Activated naive CD8-positive, alpha-beta T cell treated with anti-CD3 and anti-CD28 coated beads for 36 hours (primary cell): ENCODE data around the gene LRRC51. TPM values are rescaled to one million over a fixed set of nuclear protein-coding genes. Genes with fewer than 3 reads are reported as not detected.

Source experiments
- DNase-seq: peaks from one replicate; pipeline ENCODE4 v3.0.0; 2021
- H3K27ac Mint-ChIP-seq: one replicate; pipeline ENCODE4 v1.8.0; 2022; ENCODE audit warnings: mild to moderate bottlenecking, moderate library complexity, mixed read lengths
- H3K27me3 Mint-ChIP-seq: one replicate; pipeline ENCODE4 v1.8.0; 2022; ENCODE audit warnings: mild to moderate bottlenecking, mixed read lengths
- H3K36me3 Mint-ChIP-seq: one replicate; pipeline ENCODE4 v1.8.0; 2021; ENCODE audit warnings: mild to moderate bottlenecking, mixed read lengths
- H3K4me1 Mint-ChIP-seq: one replicate; pipeline ENCODE4 v1.8.0; 2021; ENCODE audit warnings: mixed read lengths
- H3K4me3 Mint-ChIP-seq: one replicate; pipeline ENCODE4 v1.8.0; 2022; ENCODE audit warnings: mild to moderate bottlenecking, moderate library complexity, mixed read lengths
- H3K9me3 Mint-ChIP-seq: one replicate; pipeline ENCODE4 v1.8.0; 2022; ENCODE audit warnings: mixed read lengths
- total RNA-seq, 2 experiments: library from RNA; stranded (reverse); gene quantifications; one replicate each; pipeline ENCODE4 v1.2.3, GENCODE V29; 2021

The LRRC51 gene
- total RNA-seq, 2 experiments from 2014 or later: 7.0 to 10.0 TPM

GRCh38 chr11:72061739-72062396 lies 18.8 kb upstream of the LRRC51 start:
- DNase-seq: no peak
- H3K4me1 Mint-ChIP-seq: no peaks in the 10 kb centered on the region
- no peak overlapping the region for H3K4me3 Mint-ChIP-seq
- H3K27ac Mint-ChIP-seq: no peak overlapping the region
- peaks cover 9% of the 10 kb centered on the region for H3K36me3 Mint-ChIP-seq
- no peaks in the 10 kb centered on the region for H3K9me3 Mint-ChIP-seq
- no peaks in the 10 kb centered on the region for H3K27me3 Mint-ChIP-seq

GRCh38 chr11:72066855-72067254 lies 13.8 kb upstream of the LRRC51 start:
- Mint-ChIP-seq H3K9me3 (no peaks in the 10 kb centered on the region), H3K36me3 (peaks cover 13% of the 10 kb centered on the region), H3K27ac (no peak overlapping the region), H3K27me3 (no peaks in the 10 kb centered on the region), H3K4me1 (peaks cover 17% of the 10 kb centered on the region), H3K4me3 (no peak overlapping the region)
- no peak for DNase-seq

GRCh38 chr11:72067266-72067665 lies 13.4 kb upstream of the LRRC51 start:
- no peak overlapping the region for H3K4me3 Mint-ChIP-seq
- H3K4me1 Mint-ChIP-seq: peaks cover 22% of the 10 kb centered on the region
- no peaks in the 10 kb centered on the region for H3K27me3 Mint-ChIP-seq
- DNase-seq: no peak
- H3K9me3 Mint-ChIP-seq: no peaks in the 10 kb centered on the region
- H3K27ac Mint-ChIP-seq: no peak overlapping the region
- peaks cover 12% of the 10 kb centered on the region for H3K36me3 Mint-ChIP-seq

GRCh38 chr11:72067676-72068075 lies 13.0 kb upstream of the LRRC51 start:
- peaks cover 12% of the 10 kb centered on the region for H3K36me3 Mint-ChIP-seq
- no peaks in the 10 kb centered on the region for H3K27me3 Mint-ChIP-seq
- H3K4me1 Mint-ChIP-seq: peaks cover 25% of the 10 kb centered on the region
- H3K9me3 Mint-ChIP-seq: no peaks in the 10 kb centered on the region
- H3K4me3 Mint-ChIP-seq: no peak overlapping the region
- H3K27ac Mint-ChIP-seq: no peak overlapping the region
- DNase-seq: no peak

- DNase-seq: no peak
- H3K4me1 Mint-ChIP-seq: peaks cover 29% of the 10 kb centered on the region
- peaks cover 14% of the 10 kb centered on the region for H3K36me3 Mint-ChIP-seq
- H3K27me3 Mint-ChIP-seq: no peaks in the 10 kb centered on the region
- H3K4me3 Mint-ChIP-seq: no peak overlapping the region
- H3K9me3 Mint-ChIP-seq: no peaks in the 10 kb centered on the region
- H3K27ac Mint-ChIP-seq: no peak overlapping the region
Observed at GRCh38 chr11:72069200-72069599, 11.4 kb upstream of the LRRC51 start.

- Mint-ChIP-seq H3K9me3 (no peaks in the 10 kb centered on the region), H3K27ac (no peak overlapping the region), H3K4me1 (peaks cover 29% of the 10 kb centered on the region), H3K36me3 (peaks cover 14% of the 10 kb centered on the region), H3K4me3 (no peak overlapping the region), H3K27me3 (no peaks in the 10 kb centered on the region)
- DNase-seq: no peak
Observed at GRCh38 chr11:72069787-72070251, 10.8 kb upstream of the LRRC51 start.

GRCh38 chr11:72070491-72070890 lies 10.2 kb upstream of the LRRC51 start:
- no peak for DNase-seq
- H3K27me3 Mint-ChIP-seq: no peaks in the 10 kb centered on the region
- peaks cover 29% of the 10 kb centered on the region for H3K4me1 Mint-ChIP-seq
- no peaks in the 10 kb centered on the region for H3K9me3 Mint-ChIP-seq
- H3K27ac Mint-ChIP-seq: no peak overlapping the region
- H3K36me3 Mint-ChIP-seq: peaks cover 15% of the 10 kb centered on the region
- no peak overlapping the region for H3K4me3 Mint-ChIP-seq

GRCh38 chr11:72072348-72072747 lies 8.3 kb upstream of the LRRC51 start:
- Mint-ChIP-seq H3K4me3 (no peak overlapping the region), H3K9me3 (no peaks in the 10 kb centered on the region), H3K27me3 (no peaks in the 10 kb centered on the region), H3K4me1 (peaks cover 38% of the 10 kb centered on the region), H3K27ac (no peak overlapping the region), H3K36me3 (peaks cover 17% of the 10 kb centered on the region)
- no peak for DNase-seq

- DNase-seq: no peak
- H3K9me3 Mint-ChIP-seq: no peaks in the 10 kb centered on the region
- H3K27ac Mint-ChIP-seq: no peak overlapping the region
- H3K4me1 Mint-ChIP-seq: peaks cover 37% of the 10 kb centered on the region
- H3K27me3 Mint-ChIP-seq: no peaks in the 10 kb centered on the region
- no peak overlapping the region for H3K4me3 Mint-ChIP-seq
- peaks cover 11% of the 10 kb centered on the region for H3K36me3 Mint-ChIP-seq
Observed at GRCh38 chr11:72075109-72075508, 5.5 kb upstream of the LRRC51 start.

GRCh38 chr11:72075756-72076155 lies 4.9 kb upstream of the LRRC51 start:
- Mint-ChIP-seq H3K4me3 (no peak overlapping the region), H3K9me3 (no peaks in the 10 kb centered on the region), H3K36me3 (peaks cover 7% of the 10 kb centered on the region), H3K4me1 (peaks cover 35% of the 10 kb centered on the region), H3K27ac (no peak overlapping the region), H3K27me3 (no peaks in the 10 kb centered on the region)
- DNase-seq: no peak

GRCh38 chr11:72078477-72078876 lies 2.2 kb upstream of the LRRC51 start:
- peaks cover 40% of the 10 kb centered on the region for H3K4me1 Mint-ChIP-seq
- DNase-seq: no peak
- H3K9me3 Mint-ChIP-seq: no peaks in the 10 kb centered on the region
- H3K36me3 Mint-ChIP-seq: peaks cover 7% of the 10 kb centered on the region
- peak overlapping the region; percentile 89 for H3K4me3 Mint-ChIP-seq
- no peaks in the 10 kb centered on the region for H3K27me3 Mint-ChIP-seq
- H3K27ac Mint-ChIP-seq: no peak overlapping the region

GRCh38 chr11:72079819-72080325 lies 778 bp upstream of the LRRC51 start:
- H3K27me3 Mint-ChIP-seq: no peaks in the 10 kb centered on the region
- H3K9me3 Mint-ChIP-seq: no peaks in the 10 kb centered on the region
- no peak for DNase-seq
- peak overlapping the region; percentile 89 for H3K4me3 Mint-ChIP-seq
- peaks cover 5% of the 10 kb centered on the region for H3K36me3 Mint-ChIP-seq
- H3K4me1 Mint-ChIP-seq: peaks cover 40% of the 10 kb centered on the region
- peak overlapping the region; percentile 93 for H3K27ac Mint-ChIP-seq

GRCh38 chr11:72081184-72081644 lies 564 bp downstream of the LRRC51 start:
- DNase-seq: no peak
- Mint-ChIP-seq H3K4me1 (peaks cover 36% of the 10 kb centered on the region), H3K27me3 (no peaks in the 10 kb centered on the region), H3K4me3 (peak overlapping the region; percentile 89), H3K36me3 (peaks cover 3% of the 10 kb centered on the region), H3K27ac (peak overlapping the region; percentile 93), H3K9me3 (no peaks in the 10 kb centered on the region)

GRCh38 chr11:72081821-72082453 lies 1.3 kb downstream of the LRRC51 start:
- Mint-ChIP-seq H3K36me3 (peaks cover 3% of the 10 kb centered on the region), H3K27ac (peak overlapping the region; percentile 93), H3K9me3 (no peaks in the 10 kb centered on the region), H3K4me1 (peaks cover 34% of the 10 kb centered on the region), H3K4me3 (peak overlapping the region; percentile 89), H3K27me3 (no peaks in the 10 kb centered on the region)
- no peak for DNase-seq

GRCh38 chr11:72083414-72083813 lies 2.8 kb downstream of the LRRC51 start:
- no peaks in the 10 kb centered on the region for H3K9me3 Mint-ChIP-seq
- no peak overlapping the region for H3K27ac Mint-ChIP-seq
- no peak overlapping the region for H3K4me3 Mint-ChIP-seq
- peaks cover 28% of the 10 kb centered on the region for H3K4me1 Mint-ChIP-seq
- H3K36me3 Mint-ChIP-seq: no peaks in the 10 kb centered on the region
- DNase-seq: no peak
- H3K27me3 Mint-ChIP-seq: no peaks in the 10 kb centered on the region

GRCh38 chr11:72084076-72084475 lies 3.4 kb downstream of the LRRC51 start:
- Mint-ChIP-seq H3K4me1 (peaks cover 22% of the 10 kb centered on the region), H3K9me3 (no peaks in the 10 kb centered on the region), H3K36me3 (no peaks in the 10 kb centered on the region), H3K27me3 (no peaks in the 10 kb centered on the region), H3K27ac (no peak overlapping the region), H3K4me3 (no peak overlapping the region)
- DNase-seq: no peak
